ENCODE results near the gene LZIC. TPM values are rescaled to one million over a fixed set of nuclear protein-coding genes. Genes with fewer than 3 reads are reported as not detected.

The LZIC gene
- total and polyA plus RNA-seq, 2 of the 13 experiments (the other 11 are each of a cell fraction or from before 2014, with no cell fraction given): 25.2 to 71.8 TPM

- TF ChIP-seq ZNF18 (CRISPR knock-in tag; IDR thresholded peaks at IDR 0.05; ENCODE audit: insufficient replicate concordance) (no peak), CCAR2 (optimal IDR thresholded peaks at IDR 0.05; ENCODE audit: low read depth, low read length) (no peak), REPIN1 (CRISPR knock-in tag; IDR thresholded peaks at IDR 0.05; ENCODE audit: borderline replicate concordance, low read depth) (peak; percentile 30; the same call in 1 of the 2 replicates), ATAD3A (CRISPR knock-in tag; IDR thresholded peaks at IDR 0.05) (no peak), ZNF362 (CRISPR knock-in tag; IDR thresholded peaks at IDR 0.05; ENCODE audit: borderline replicate concordance) (peak; percentile 59; the same call in 1 of the 2 replicates), CBX1 (IDR thresholded peaks at IDR 0.05; ENCODE audit: low read depth) (no peak), DMAP1 (CRISPR knock-in tag; IDR thresholded peaks at IDR 0.05) (0 out of 2 replicates have a peak, but pooled peaks have one; percentile 22), ZNF501 (CRISPR knock-in tag; IDR thresholded peaks at IDR 0.05) (no peak), KLF11 (CRISPR knock-in tag; IDR thresholded peaks at IDR 0.05) (no peak), RFX3 (CRISPR knock-in tag; IDR thresholded peaks at IDR 0.05) (no peak), ZNF124 (CRISPR knock-in tag; IDR thresholded peaks at IDR 0.05) (peak; percentile 70; the same call in 1 of the 2 replicates), HNF1B (CRISPR knock-in tag; IDR thresholded peaks at IDR 0.05) (peak; percentile 30), KDM6A (CRISPR knock-in tag; IDR thresholded peaks at IDR 0.05; ENCODE audit: low read depth) (peak; percentile 93), ZNF460 (CRISPR knock-in tag; IDR thresholded peaks at IDR 0.05; ENCODE audit: borderline replicate concordance) (no peak), KLF12 (CRISPR knock-in tag; IDR thresholded peaks at IDR 0.05; ENCODE audit: borderline replicate concordance) (no peak), RORA (CRISPR knock-in tag; IDR thresholded peaks at IDR 0.05) (no peak), FOXP1 (IDR thresholded peaks at IDR 0.05) (peak; percentile 31; the same call in 1 of the 2 replicates), FOXP1 (CRISPR knock-in tag; IDR thresholded peaks at IDR 0.05) (peak; percentile 92), MXI1 (IDR thresholded peaks at IDR 0.05; ENCODE audit: borderline replicate concordance, low read depth, low read length) (peak; percentile 37; the same call in 1 of the 3 replicates), SP1 (IDR thresholded peaks at IDR 0.05) (no peak), SP1 (CRISPR knock-in tag; IDR thresholded peaks at IDR 0.05) (0 out of 2 replicates have a peak, but pooled peaks have one; percentile 36), ARID4A (CRISPR knock-in tag; IDR thresholded peaks at IDR 0.05; ENCODE audit: borderline replicate concordance) (peak; percentile 62; the same call in 1 of the 2 replicates)
Measured at GRCh38 chr1:9929431-9930385, 13.5 kb downstream of the LZIC start (continued).
